Measurements from ENCODE around the gene SVOP. TPM values are rescaled to one million over a fixed set of nuclear protein-coding genes. Genes with fewer than 3 reads are reported as not detected.

Gene SVOP
- total RNA-seq, 1 donor from 2014 or later, result not detected

DNA sequence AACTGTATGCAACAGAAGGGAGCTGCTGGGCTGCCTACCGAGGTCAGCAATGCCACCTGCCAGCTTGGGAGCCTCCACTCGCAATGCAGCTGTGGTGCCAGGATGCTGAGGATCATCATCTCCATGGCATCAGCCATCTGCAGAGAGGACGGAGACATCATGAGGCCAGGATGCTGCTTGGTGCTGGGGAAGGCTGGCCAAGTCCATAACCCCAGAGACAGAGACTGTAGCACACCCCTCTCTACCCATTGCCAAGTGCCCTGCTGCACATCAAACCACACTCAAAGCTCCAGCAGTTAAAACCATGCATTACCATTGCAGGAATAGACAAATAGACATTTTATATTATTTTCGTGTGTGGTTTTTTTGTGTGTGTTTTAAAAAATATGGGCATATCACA lies 43.5 kb downstream of the SVOP start:
- no peak for DNase-seq (ENCODE audit: low read depth)

GRCh38 chr12:108975024-108975593 lies 45.8 kb downstream of the SVOP start:
- DNase-seq (ENCODE audit: low read depth), result no peak

DNA sequence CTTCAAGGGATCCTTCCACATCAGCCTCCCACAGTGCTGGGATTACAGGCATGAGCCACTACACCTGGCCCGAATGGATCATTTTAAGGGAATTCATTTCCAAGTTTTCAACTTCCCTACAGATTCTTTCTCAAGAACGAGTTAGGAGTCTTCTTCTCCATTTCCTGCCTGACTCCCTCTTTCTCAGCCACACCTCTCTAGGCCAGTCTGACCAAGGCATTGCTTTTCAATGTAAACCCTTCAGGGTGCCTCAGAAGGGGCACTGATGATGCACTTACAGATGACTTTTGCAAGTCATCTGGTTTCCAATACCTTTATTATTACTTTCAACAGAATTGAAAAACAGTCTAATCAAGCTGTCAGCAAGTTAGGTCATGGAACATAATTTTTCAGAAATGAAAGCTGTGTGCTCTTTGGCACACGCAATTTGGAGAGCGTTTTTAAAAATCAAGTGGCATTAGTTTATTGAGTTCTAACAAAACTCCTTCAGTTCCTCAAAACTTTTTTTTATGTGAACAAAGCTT lies 47.2 kb downstream of the SVOP start:
- DNase-seq (ENCODE audit: low read depth), result no peak

DNA sequence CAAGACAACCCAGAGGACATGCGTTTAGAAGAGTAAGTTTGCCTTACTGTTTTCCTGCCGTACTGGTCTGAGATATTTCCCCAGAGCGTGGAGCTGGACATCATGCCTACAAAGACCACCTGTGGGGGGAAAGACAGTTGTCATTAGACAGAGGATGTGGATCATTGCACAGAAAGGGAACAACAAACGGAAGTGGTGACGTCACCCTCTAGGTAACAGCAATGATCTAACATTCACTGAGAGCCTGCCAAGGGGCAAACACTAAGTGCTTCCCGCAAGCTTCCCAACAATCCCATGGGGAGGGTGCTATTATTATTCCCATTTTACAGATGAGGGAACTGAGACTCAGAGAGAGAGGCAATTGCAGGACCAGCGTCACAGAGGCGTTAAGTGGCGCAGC lies 48.5 kb downstream of the SVOP start:
- no peak for DNase-seq (ENCODE audit: low read depth)

GRCh38 chr12:108969622-108970021 lies 51.2 kb downstream of the SVOP start:
- DNase-seq (ENCODE audit: low read depth), result no peak

GRCh38 chr12:108967869-108968540 lies 52.9 kb downstream of the SVOP start:
- DNase-seq (ENCODE audit: low read depth), result peak; percentile 13

GRCh38 chr12:108966378-108967151 lies 54.3 kb downstream of the SVOP start:
- DNase-seq (ENCODE audit: low read depth), result no peak

GRCh38 chr12:108965886-108966285 lies 55.0 kb downstream of the SVOP start:
- no peak for DNase-seq (ENCODE audit: low read depth)

DNA sequence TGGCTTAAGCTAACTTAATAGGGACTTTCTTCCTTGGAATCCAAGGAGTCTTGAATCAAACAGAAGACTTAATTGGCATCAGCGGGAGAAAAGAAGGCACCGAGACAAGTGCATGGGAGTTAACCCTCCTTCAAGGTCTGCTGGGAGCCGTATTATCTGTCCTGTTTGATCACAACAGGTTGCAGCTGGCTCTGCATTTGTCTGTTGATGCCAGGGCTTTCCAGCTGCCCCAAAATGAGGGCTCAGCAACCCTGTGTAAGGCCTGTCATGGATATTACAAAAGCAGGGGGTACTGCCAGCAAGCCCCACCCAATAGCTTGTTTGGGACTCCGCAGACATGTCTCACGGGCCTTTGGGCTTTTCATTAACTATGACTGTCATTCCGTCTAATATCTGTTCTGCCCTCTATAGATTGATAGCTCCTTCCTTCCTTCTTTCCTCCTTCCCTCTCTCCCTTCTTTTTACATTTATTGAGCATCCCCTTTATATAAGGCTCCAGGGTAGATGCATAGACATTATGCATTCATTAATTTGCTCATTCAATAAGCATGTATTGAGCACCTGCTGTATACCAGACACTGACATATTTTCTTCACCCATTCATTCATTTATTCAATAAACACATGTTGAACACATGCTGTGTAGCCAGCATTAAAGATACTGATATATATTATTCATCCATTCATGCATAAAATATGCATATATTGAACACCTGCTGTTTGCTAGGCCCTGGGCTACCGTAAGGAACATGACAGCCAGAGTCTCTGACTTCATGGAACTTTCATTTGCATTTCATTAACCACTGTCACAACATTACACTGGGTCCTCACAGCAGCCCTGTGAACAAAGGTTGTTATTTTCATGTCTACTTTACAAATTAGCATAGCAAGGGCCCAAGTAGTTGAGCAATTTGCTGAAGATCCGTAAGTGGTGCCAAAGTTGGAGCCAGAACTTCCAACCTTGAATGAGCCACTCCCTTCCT lies 56.2 kb downstream of the SVOP start:
- DNase-seq (ENCODE audit: low read depth), result no peak

- DNase-seq (ENCODE audit: low read depth), result no peak
Observed at GRCh38 chr12:108962256-108962655, 58.6 kb downstream of the SVOP start.

GRCh38 chr12:108959748-108960655 lies 60.9 kb downstream of the SVOP start:
- no peak for DNase-seq (ENCODE audit: low read depth)

- DNase-seq (ENCODE audit: low read depth), result peak; percentile 97
Observed at GRCh38 chr12:108955225-108955835, 65.5 kb downstream of the SVOP start.

GRCh38 chr12:108950991-108951739 lies 69.7 kb downstream of the SVOP start:
- peak; percentile 51 for DNase-seq (ENCODE audit: low read depth)

DNA sequence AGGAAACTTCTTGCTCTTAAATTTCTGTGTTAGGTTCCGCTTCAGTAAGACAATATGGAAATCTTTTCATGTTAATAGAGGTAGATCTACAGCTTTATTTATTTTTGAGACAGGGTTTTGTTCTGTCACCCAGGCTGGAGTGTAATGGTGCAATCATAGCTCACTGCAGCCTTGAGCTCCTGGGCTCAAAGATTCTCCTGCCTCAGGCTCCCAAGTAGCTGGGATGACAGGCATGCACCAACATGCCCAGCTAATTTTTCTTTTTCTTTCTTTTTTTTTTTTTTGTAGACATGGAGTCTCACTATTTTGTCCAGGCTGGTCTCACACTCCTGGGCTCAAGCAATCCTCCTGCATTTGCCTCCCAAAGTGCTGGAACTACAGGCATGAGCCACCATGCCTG lies 70.9 kb downstream of the SVOP start:
- no peak for DNase-seq (ENCODE audit: low read depth)

GRCh38 chr12:108948367-108948766 lies 72.5 kb downstream of the SVOP start:
- DNase-seq (ENCODE audit: low read depth), result no peak

GRCh38 chr12:108947097-108947496 lies 73.8 kb downstream of the SVOP start:
- DNase-seq (ENCODE audit: low read depth), result no peak

DNA sequence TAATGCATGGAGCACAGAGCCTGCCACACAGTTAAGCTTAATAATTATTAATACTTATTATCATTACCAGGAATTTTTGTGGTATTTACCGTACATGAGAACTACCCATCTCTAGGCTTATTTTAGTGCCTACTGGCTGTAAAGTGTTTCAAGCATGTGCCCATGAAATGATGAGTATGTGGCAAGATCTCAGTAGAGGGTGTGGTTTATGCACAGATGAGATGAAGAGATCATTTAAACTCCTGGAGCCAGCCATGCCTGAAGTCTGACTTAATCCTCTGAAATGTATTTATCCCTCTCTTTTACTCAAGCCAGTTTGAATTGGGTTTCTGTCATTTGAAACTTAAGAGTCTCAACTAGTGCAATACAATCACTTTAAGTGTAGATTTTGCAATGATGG lies 80.7 kb downstream of the SVOP start:
- no peak for DNase-seq (ENCODE audit: low read depth)

- DNase-seq (ENCODE audit: low read depth), result peak; percentile 22
Observed at GRCh38 chr12:108939594-108939993, 81.3 kb downstream of the SVOP start.

DNA sequence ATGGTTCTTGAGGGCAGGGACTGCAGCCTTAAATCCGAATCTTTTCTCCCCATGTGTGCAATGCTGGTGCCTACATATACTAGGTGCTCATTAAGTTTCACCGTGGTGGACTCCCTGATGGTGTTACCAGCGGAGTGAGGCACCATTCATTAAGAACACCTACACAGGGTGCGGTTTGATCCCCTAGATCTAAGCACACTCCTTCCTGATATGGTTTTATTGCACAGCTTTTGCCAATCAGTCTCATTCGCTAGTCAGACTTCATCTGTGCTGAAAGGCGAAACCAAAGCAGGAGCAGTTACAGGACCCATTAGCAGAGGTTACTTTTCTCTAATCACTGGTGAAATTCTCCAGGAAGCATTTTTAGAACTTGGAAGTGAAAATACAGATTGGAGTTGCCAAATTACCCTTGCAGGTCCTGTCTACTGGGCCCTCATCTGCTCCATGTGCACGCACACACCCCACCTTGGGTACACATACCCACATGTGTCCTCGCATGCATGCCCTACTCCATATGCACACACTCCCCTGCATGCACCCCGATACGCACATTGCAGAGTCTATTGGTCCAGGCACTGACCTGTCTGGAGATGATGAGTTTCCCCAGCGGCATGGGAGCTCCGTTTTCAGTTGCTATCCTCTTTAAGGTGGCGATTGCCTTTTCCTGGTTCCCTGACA lies 82.5 kb downstream of the SVOP start:
- DNase-seq (ENCODE audit: low read depth), result no peak

Measured in renal cortical epithelial cell (primary cell).